HG03432 (cell line): Measurements from ENCODE around the gene SFMBT2.

Experiments used
- ATAC-seq: cut with Tn5 transposase; IDR thresholded peaks from one replicate; pipeline ENCODE4 v1.9.1; 2021; ENCODE audit warnings: mild to moderate bottlenecking, moderate library complexity; ENCODE audit not compliant: unreplicated experiment

The SFMBT2 gene

DNA sequence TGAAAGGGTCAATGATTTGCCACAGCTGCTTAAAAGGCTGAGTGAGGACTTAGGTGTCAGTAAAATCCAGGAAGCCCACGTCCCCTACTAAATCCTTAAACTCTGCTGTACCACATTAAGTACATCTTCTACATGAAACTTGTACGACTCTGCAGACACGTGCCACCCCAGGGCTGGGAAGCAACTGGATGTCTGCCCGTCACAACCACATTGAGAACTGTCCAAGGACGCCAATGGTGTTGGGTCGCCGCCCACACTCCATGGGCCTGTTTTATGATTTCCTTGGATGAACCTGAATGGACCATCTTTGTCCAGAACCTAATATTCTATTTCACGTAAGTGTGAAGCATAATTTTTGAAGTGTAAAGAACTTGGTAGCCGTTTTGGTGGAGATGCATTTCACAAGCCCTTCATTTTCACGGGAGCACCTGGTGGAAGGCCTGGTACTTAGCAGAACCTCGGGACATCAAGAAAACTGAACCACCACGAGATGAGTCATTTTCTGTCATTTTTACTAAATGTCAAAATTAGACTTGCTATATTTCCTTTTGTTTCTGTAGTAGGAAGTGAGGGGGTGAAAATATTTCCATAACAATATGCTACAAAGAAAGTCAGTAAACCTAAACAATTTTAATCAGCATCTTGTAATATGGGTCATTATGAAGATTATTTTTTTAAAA lies 134.9 kb downstream of the SFMBT2 start:
- no peak for ATAC-seq

DNA sequence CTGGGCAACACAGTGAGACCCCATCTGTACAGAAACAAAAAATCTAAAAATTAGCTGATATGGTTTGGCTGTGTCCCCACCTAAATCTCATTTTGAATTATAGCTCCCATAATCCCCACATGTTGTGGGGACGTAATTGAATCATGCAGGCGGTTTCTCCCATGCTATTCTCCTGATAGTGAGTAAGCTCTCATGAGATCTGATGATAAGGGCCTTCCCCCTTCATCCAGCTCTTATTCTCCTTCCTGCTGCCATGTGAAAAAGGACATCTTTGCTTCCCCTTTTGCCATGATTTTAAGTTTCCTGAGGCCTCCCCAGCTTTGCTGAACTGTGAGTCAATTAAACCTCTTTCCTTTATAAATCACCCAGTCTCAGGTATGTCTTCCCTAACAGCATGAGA lies 136.5 kb downstream of the SFMBT2 start:
- no peak for ATAC-seq

DNA sequence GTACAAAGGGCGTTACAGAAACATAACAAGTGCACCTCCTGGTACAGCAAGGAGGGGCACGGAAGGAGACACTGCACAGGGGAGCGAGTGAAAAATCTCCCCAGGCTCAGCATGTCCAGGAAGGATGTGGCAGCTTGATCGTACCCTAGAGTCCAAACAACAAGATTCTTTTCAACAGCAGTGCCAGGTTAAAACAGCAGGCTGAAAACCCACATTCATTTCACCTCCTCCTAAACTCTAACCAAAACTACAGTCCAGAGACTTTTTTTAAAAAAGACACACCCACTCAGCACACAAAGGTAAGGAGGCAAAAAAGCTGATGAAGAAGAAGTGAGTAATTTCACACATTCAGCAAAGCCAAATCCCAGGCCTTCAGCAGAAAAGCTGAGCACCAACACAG lies 138.8 kb downstream of the SFMBT2 start:
- ATAC-seq, result no peak

DNA sequence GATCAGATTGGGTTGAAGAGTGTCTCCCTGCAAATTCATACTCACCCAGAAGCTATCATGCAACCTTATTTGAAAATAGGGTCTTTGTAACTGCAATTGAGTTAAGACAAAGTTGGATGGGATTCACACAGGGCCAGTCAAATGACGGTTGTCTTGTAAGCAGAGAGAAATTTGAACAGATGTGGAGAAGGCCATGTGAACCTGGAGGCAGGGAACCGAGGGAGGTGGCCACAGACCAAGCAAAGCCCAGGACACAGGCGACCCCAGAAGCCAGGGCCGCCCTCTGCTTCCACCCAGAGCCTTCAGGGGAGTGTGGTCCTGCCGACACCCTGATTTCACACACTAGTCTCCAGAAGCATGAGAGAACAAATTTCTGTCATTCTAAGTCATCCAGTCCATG lies 140.8 kb downstream of the SFMBT2 start:
- no peak for ATAC-seq

DNA sequence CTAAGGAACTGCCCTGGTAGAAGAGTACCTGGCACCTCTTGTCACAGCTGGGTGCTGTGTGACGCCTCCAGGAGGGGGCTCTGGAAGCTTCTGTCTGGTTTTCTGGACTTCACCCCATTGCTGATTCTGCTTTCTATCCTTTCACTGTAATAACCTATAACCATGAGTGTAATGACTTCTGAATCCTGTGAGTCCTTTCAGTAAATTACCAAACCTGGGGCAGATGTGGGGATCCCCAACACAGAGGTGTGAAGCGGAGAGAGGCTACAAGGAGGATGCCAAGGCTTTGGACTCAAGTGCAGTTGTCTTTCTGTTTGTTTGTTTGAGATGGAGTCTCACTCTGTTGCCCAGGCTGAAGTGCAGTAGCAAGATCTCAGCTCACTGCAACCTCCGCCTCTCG lies 143.7 kb downstream of the SFMBT2 start:
- ATAC-seq, result no peak

DNA sequence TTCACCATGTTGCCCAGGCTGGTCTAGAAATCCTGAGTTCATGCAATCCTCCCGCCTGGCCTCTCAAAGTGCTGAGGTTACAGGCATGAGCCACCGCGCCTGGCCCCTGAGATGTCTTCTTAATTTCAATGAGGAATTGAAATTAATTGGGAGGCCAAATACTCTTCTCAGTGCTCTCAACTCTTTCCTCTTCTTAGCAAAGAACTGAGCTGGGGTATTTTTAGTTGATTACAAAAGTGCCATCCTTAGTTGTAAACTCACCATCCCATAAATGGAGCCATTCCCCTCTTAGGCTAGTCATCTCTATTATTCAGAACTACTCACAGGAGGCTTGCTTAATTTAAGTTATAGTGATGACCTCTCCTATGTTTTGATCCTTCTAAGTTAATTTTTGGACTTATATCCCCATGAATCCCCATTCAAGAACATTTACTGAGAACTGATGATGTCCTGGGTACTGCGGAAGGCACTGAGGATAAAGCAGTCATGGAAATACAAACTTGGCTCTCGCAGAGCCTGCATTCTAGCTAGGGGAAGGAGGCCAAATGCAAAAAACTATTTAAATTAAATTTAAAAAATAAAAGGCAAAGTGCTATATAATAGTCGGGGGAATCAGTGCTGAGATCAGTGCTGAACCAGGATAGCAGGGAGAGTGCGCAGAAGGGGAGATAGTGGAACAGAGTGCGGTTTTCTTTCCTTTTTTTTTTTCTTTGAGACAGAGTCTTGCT lies 145.3 kb downstream of the SFMBT2 start:
- no peak for ATAC-seq

DNA sequence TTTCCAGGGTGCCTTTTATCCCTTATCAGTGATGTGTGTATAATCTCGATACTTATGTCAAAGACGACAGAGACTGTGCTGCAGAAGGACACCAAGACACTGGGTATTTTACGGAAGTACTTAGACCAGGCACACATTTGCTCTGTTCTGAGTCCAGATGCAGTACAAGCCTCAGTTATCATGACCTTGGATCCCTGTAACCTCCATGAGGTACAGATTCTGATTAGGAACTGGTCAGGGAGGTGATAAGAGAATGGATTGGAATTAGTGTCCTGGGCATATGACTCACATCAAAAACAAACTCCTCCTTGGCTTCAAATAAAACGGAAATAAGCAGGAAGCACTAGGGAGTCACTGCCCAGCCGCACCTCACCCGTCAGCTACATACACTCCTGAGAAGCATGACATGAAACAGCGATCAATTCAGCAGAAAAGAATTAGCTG lies 146.5 kb downstream of the SFMBT2 start:
- ATAC-seq, result no peak

DNA sequence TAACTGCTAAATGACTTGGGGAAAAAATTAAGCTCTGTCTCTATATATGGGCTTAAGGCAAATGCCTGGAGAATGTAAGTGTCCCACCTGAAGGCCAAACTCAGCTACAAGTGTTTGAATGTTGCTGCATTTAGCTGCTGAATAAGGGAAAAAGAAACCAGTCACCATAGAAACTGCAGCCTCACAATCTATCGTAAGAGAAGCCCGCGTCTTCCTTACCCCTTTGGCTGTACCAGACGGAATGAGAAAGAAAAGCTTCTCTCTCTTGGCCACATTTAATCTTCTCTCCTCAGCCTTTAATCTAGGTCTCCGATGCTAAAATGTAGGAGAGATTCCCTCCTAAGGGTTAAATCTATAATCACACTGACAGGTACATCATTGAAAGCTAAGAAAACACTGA lies 147.2 kb downstream of the SFMBT2 start:
- no peak for ATAC-seq

DNA sequence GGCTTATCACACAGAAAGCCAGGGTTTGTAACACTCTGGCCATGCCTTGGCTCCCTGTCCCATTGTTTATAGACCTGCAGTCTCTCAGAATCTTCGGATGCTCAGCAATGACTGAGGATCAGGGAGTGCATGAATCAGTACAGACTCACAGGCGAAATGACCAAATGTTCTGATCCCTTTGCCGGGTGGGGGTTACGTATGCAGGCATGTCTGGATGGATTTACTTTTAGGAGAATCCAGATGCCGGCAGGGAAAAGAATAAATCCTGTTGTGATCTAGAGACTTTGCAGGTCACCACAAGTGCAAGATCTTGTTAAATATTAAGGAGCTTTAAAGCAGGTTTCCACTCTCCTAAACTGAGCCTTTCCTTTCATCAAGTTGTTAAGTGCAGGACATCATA lies 149.5 kb downstream of the SFMBT2 start:
- no peak for ATAC-seq

DNA sequence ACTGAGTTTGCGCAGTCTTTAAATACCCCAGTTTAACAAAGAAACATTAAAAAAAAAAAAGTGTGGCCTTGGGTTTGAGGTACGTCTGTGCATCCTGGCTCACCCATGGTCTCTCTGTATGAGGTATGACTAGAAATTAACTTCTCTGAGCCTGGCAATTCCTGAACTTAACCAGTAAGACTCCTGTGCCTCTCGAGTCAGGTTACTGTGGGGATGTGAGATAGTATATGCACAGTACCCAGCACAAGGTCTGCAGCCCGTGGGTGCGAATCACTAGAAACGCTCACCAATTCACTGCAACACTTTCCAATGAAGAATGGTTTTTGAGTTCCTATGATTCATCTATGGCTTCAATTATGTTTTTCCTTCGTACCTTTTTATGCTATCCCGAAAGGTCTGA lies 149.9 kb downstream of the SFMBT2 start:
- no peak for ATAC-seq

DNA sequence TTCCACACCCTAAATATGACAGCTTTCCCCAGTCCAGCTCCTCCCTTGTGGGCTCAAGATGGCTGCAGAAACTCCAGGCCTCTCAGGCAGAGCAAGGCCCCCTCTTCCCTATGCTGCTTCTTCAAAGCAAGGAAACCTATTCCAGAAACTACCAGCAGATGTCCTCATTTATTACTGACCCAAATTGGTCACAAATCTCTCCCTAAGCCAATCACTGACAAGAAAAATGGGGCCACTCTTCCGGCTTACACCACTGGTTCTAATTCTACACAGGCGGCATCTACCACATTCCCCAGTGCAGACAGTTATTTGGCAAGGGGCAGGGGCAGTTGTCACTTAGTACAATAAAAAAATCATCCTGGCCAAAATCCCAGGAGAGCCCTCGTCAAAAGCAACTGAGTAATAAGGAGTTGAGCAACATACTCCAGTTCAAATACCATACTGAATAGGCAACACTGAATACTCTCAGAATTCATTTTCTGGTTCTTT lies 150.4 kb downstream of the SFMBT2 start:
- peak; percentile 68 for ATAC-seq

DNA sequence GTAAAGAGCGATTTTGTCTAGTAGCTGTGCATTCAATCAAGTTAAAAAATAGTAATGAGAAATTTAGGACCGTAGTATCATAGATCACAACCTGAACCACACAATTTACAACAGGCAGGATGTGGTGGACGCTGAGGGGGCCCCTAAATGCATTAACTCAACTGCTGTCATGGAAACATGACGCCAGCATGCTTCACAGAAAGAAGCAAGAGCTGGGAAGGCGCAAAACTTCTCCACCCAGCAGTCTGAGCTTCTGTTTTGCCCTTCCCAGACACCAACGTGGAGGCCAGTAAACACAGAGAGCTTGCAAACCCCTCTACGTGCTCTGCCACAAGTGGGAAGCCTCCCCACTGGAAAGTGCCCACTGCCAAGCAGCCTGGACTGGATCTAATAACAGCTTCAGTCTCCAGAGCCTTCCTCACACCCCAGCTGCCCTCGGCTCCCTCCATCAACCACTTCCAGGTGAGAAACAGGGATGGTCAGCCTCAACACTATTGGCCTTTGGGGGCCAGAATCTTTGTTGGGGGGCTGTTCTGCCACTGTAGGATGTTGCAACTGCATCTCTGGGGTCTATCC lies 151.8 kb downstream of the SFMBT2 start:
- peak; percentile 75 for ATAC-seq

DNA sequence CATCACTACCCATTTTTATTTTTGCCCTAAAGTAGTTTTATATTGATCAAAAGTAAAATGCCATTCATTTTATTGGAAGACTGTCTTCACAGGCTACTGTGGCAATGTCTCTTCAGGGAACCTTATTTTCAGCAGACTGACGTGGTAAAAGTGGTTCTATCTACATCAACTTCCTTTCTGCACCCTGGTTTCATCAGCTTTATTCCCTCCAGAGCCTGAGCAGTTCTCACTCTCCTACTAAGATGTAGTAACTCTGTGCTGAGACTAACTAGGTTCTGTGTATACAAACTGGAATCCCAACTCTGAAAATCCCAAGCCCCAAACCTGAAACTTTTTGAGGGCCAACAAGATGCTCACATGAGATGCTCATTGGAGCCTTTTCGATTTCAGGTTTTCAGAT lies 155.3 kb downstream of the SFMBT2 start:
- no peak for ATAC-seq

DNA sequence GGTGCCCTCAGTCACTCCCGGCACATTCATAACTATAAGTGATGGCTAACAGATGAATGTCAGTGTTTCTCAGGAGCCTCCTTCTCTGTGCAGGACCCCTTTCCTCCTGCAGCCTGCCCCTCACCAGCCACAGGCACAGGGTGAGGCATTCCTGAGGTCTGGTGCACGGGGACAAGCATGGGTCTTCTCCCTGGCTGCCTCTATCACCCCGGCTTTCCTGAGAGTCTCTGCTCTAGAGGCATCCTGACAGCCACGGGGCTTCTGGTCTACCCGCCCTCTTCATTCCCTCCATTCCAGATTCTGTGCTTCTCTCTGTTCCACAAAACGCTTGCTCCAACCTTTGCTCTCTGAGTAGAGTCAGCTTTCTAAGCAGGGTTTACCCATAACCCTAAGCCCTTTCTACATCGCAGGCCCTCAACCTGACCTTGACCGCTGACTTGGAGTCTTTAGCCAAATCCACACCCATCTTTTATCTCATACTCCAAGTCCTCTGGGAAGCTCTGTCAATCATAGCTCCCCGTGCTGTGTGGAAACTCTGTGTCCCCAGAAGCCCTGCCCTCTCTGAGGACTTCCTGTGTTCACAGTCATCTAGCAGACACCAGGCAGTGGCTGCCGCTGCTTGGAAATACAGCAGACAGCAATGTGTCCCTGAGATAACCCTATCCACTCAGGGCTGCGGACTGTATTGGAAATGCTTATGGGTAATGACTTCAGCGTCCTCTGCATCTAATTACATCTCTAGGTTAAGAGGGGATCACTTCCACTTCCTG lies 159.0 kb downstream of the SFMBT2 start:
- no peak for ATAC-seq

DNA sequence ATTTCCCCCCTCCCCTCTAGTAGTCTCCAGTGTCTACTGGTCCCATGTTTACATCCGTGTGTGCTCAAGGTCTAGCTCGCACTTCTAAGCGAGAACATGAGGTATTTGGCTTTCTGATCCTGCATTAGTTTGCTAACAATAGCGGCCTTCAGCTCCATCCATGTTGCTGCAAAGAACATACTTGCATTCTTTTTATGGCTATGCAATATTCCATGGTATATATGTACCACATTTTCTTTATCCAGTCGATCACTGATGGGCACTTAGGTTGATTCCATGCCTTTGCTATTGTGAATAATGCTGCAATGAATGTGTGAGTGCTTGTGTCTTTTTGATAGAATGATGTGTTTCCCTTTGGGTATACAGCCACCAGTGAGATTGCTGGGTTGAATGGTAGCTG lies 160.6 kb downstream of the SFMBT2 start:
- ATAC-seq, result no peak

DNA sequence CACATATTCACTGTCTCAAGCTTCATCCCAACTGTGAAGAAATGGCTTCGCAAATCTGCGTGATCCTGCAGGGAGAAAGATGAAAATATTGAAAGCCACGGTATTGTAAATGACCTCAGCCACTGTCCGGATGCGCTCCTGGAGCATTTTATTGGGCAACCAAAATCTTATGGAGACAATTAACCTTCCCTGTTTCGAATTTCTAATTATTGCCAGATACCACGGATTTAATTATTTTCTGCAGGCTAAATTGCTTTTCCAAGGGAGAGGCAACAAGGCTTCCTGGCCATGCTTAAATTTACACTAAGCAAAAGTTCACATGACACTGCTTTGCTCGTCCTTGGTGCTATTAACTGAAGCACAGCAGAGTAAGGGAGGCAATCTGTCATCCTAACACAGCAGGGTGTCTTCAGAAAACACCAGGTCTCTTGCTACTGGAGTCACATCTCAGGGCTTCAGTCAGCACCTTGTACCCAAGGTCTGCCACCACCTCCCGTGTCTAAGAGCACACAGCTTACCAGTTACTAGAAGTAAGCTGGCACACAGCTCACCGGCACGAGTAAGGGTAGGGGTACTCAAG lies 162.2 kb downstream of the SFMBT2 start:
- ATAC-seq, result no peak

DNA sequence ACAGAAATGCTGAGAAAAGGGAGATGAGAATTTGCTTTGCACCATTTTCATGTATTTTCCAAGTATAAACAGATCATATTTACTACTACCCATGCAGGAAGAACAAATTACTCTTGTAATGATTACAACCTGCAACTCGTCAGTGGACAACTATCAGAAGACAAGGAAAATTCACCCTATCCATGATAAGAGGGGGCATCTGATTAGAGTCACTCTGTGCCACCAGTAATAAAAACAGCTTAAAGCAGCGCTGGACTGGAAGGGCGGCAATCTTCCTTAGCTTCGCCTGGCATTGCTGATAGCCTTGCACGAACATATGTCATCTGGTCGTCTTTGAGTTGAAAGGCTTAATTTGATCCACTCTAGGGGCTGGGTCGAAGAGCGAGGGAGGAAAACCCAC lies 162.7 kb downstream of the SFMBT2 start:
- no peak for ATAC-seq

DNA sequence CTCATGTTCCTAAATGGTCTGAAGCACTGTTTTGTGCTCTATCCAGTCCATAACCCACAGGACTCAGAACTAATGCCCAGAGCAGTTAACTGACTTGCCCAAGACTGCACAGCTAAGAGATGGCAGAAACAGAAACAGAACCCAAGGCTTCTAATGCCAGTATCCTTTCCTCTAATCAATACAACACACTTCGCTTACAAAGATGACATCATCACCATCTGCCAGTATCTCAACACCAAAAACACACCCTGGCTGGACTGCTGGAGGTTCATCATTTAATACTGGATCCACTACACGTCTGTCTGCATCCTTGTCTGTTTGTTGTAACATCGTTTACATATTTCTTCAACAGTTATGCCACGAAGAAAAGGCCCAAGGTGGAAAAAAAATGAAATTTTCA lies 165.3 kb downstream of the SFMBT2 start:
- ATAC-seq, result no peak

DNA sequence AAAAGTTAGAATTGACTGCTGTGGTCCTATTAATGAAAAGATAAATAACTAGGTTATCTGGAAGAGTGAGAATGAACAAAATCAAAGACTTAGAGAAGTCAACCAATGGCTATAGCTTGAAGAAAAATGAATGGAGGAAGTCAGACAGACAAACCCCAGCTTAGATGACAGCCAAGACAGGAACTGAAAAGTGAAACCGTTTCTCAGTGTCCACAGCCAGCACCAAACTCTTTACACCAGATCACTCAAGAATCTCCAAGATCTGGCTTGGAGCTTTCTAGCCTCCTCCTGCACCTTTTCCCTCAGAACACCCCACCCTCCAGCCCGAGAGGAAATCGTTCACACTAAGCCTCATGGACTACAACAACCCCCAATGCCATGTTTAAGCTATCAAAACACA lies 167.0 kb downstream of the SFMBT2 start:
- peak; percentile 91 for ATAC-seq

DNA sequence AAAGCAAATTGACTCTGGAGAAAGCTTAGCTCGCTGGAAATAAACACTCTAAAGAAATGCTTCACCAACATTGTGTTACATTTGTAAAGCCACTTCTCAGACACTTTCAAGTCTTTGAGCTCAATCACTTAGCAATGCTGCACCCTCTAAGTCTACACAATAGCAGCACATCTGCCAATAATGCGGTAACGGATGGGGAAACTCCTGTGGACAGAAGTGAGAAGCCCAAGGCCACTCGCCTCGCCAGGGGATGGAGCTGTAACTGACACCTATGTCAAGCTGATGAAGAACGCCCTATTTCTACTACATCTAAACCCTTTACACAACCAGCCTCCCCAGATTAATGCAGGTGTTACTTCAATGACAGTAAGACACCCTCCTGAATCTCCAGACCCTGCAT lies 167.7 kb downstream of the SFMBT2 start:
- no peak for ATAC-seq
